Smooth muscle cell (in vitro differentiated cells): ENCODE results near the gene ZNF43. TPM values are rescaled to one million over a fixed set of nuclear protein-coding genes. Genes with fewer than 3 reads are reported as not detected.
A peak's percentile ranks its signal among the peaks of the same experiment; 100 is the strongest.
"Not testable (repeated sequence)": the region's sequence is repeated elsewhere in the genome, so short reads cannot be mapped to it uniquely, and the experiment has no call there.

Source experiments
- DNase-seq: peaks from one replicate; lab custom pipeline; 2025; ENCODE audit not compliant: unreplicated experiment; lab: John Stamatoyannopoulos, UW
- H2AFZ ChIP-seq: fragments of 200-600 bp; sonication (generic); 2 replicates; pipeline ENCODE4 v1.6.0; 2016; ENCODE audit warnings: antibody characterized with exemption, low read depth, mild to moderate bottlenecking
- H3F3A ChIP-seq: fragments of 200-600 bp; sonication (generic); 2 replicates; pipeline ENCODE4 v1.6.0; 2017; ENCODE audit warnings: antibody characterized with exemption, low read depth
- H3K27ac ChIP-seq: fragments of 200-600 bp; sonication (generic); 2 replicates; pipeline ENCODE4 v1.5.1; 2016; ENCODE audit warnings: low read depth, mild to moderate bottlenecking
- H3K27me3 ChIP-seq: fragments of 200-600 bp; sonication (generic); 2 replicates; pipeline ENCODE4 v1.6.1; 2016; ENCODE audit warnings: low read depth, mild to moderate bottlenecking
- H3K36me3 ChIP-seq: fragments of 200-600 bp; sonication (generic); 2 replicates; pipeline ENCODE4 v1.5.1; 2016; ENCODE audit warnings: low read depth
- H3K4me1 ChIP-seq: fragments of 200-600 bp; sonication (generic); 2 replicates; pipeline ENCODE4 v1.5.1; 2016; ENCODE audit warnings: low read depth
- H3K4me2 ChIP-seq: fragments of 200-600 bp; sonication (generic); 2 replicates; pipeline ENCODE4 v1.6.0; 2016; ENCODE audit warnings: mild to moderate bottlenecking
- H3K4me3 ChIP-seq: fragments of 200-600 bp; sonication (generic); 2 replicates; pipeline ENCODE4 v1.5.1; 2016; ENCODE audit warnings: mild to moderate bottlenecking
- H3K79me2 ChIP-seq: fragments of 200-600 bp; sonication (generic); 2 replicates; pipeline ENCODE4 v1.6.0; 2016; ENCODE audit warnings: low read depth, mild to moderate bottlenecking
- H3K9ac ChIP-seq: fragments of 200-600 bp; sonication (generic); 2 replicates; pipeline ENCODE4 v1.6.0; 2016; ENCODE audit warnings: low read depth
- H3K9me3 ChIP-seq: fragments of 200-600 bp; sonication (generic); replicated peaks from 2 replicates; pipeline ENCODE4 v1.5.1; 2016; ENCODE audit warnings: low read depth
- H4K20me1 ChIP-seq: fragments of 200-600 bp; sonication (generic); 2 replicates; pipeline ENCODE4 v1.6.0; 2016; ENCODE audit warnings: low read depth
- WGBS: methylation state at CpG from one replicate; pipeline ENCODE4 v1.1.7; 2016; ENCODE audit warnings: low lambda C conversion rate; 5-methylcytosine and 5-hydroxymethylcytosine counted together
- polyA plus RNA-seq: library from polyadenylated mRNA; unstranded; fragments of >200 nt; fragmentation: Nextera tagmentation; extraction: Ambion mirVana; gene quantifications from 2 replicates; pipeline ENCODE4 v1.2.1, GENCODE V29; 2016
- total RNA-seq: library from RNA; depleted of rRNA; stranded (reverse); fragments of >200 nt; gene quantifications from 2 replicates; pipeline ENCODE4 v1.2.3, GENCODE V29; 2014
- TF ChIP-seq, protein P1 (sequence below): fragments of 200-600 bp; sonication (generic); IDR thresholded peaks from 2 replicates; pipeline ENCODE4 v1.5.1; 2017; ENCODE audit warnings: borderline replicate concordance, mild to moderate bottlenecking, antibody characterized with exemption; ENCODE audit not compliant: insufficient read depth, poor library complexity, severe bottlenecking

ZNF43 gene
- total and polyA plus RNA-seq, 2 experiments from 2014 or later, result 5.1 to 19.5 TPM

DNA sequence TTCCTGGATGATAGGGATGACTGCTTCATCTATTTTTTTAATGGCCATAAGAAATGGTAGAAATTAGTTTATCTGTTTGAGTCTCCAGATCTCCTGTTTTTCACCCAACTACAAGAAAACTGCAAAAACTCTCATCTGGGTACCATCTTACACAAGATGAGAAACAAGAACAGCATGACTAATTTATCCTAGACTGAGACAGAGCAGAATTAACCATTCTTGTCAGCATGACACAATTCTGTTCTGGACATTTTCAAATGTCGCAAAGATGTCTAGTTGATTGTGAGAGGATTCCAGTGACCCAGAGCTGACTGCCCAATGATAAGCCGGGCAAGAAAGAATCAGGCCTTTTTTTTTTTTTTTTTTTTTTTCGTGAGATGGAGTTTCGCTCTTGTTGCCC, 12.8 kb downstream of the ZNF43 start:
- Histone ChIP-seq H3K4me3 (no peak overlapping the region), H3K36me3 (peaks cover 37% of the 10 kb centered on the region), H3K27me3 (no peaks in the 10 kb centered on the region), H3K27ac (no peak overlapping the region), H2AFZ (no peak overlapping the region), H3K9me3 (peaks cover 19% of the 10 kb centered on the region), H3F3A (no peaks in the 10 kb centered on the region), H3K4me1 (no peaks in the 10 kb centered on the region), H4K20me1 (no peaks in the 10 kb centered on the region), H3K79me2 (peaks cover 77% of the 10 kb centered on the region), H3K9ac (no peak overlapping the region), H3K4me2 (no peak overlapping the region)
- TF ChIP-seq, protein P1, sequence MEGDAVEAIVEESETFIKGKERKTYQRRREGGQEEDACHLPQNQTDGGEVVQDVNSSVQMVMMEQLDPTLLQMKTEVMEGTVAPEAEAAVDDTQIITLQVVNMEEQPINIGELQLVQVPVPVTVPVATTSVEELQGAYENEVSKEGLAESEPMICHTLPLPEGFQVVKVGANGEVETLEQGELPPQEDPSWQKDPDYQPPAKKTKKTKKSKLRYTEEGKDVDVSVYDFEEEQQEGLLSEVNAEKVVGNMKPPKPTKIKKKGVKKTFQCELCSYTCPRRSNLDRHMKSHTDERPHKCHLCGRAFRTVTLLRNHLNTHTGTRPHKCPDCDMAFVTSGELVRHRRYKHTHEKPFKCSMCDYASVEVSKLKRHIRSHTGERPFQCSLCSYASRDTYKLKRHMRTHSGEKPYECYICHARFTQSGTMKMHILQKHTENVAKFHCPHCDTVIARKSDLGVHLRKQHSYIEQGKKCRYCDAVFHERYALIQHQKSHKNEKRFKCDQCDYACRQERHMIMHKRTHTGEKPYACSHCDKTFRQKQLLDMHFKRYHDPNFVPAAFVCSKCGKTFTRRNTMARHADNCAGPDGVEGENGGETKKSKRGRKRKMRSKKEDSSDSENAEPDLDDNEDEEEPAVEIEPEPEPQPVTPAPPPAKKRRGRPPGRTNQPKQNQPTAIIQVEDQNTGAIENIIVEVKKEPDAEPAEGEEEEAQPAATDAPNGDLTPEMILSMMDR, result no peak
- 69% methylated on average over 4 of the region's 4 CpGs for WGBS
- DNase-seq, result no peak

DNA sequence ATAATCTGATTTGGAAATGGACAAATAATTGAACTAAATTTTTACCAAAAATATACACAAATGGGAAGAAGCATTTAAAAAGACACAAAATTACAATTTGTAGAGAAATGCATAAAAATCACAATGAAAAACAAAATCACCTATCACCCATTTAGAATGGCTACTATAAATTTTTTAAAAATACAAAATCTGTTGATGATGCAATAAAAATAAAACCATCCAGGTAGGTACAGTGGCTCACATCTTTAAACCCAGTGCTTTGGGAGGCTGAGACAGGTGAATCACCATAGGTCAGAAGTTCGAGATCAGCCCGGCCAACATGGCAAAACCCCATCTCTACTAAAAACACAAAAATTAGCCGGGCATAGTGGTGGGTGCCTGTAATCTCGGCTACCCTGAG, 23.5 kb downstream of the ZNF43 start:
- DNase-seq, result no peak
- no peaks in the 10 kb centered on the region for H3K4me1 ChIP-seq
- H3K9ac ChIP-seq, result no peak overlapping the region
- peak overlapping the region; percentile 26 for H3K4me3 ChIP-seq
- no peak overlapping the region for H3K27ac ChIP-seq
- H2AFZ ChIP-seq, result no peak overlapping the region
- H4K20me1 ChIP-seq, result no peaks in the 10 kb centered on the region
- H3K79me2 ChIP-seq, result peaks cover 8% of the 10 kb centered on the region
- TF ChIP-seq, protein P1, result no peak
- H3K27me3 ChIP-seq, result no peaks in the 10 kb centered on the region
- no peaks in the 10 kb centered on the region for H3F3A ChIP-seq
- peaks cover 91% of the 10 kb centered on the region for H3K36me3 ChIP-seq
- WGBS, result 96% methylated on average over 4 of the region's 4 CpGs
- no peak overlapping the region for H3K4me2 ChIP-seq
- H3K9me3 ChIP-seq, result peaks cover 93% of the 10 kb centered on the region

- H3F3A ChIP-seq, H3K79me2 ChIP-seq, DNase-seq, H3K4me1 ChIP-seq, H3K9ac ChIP-seq, H3K27ac ChIP-seq, H4K20me1 ChIP-seq, H3K27me3 ChIP-seq, H3K4me2 ChIP-seq, H2AFZ ChIP-seq: not testable (repeated sequence)
- Histone ChIP-seq H3K36me3 (peaks cover 68% of the 10 kb centered on the region), H3K4me3 (peak overlapping the region; percentile 21), H3K9me3 (peaks cover 79% of the 10 kb centered on the region)
- WGBS, result 99% methylated on average over 3 of the region's 3 CpGs
Measured at GRCh38 chr19:21808400-21809000, 27.5 kb downstream of the ZNF43 start.

GRCh38 chr19:21789466-21790085, 46.4 kb downstream of the ZNF43 start:
- Histone ChIP-seq H3K27ac (no peak overlapping the region), H4K20me1 (no peaks in the 10 kb centered on the region), H3K36me3 (no peaks in the 10 kb centered on the region), H3F3A (no peaks in the 10 kb centered on the region), H3K9me3 (no peaks in the 10 kb centered on the region), H3K9ac (no peak overlapping the region), H3K4me1 (no peaks in the 10 kb centered on the region), H2AFZ (no peak overlapping the region), H3K79me2 (no peaks in the 10 kb centered on the region), H3K4me2 (no peak overlapping the region), H3K27me3 (no peaks in the 10 kb centered on the region), H3K4me3 (no peak overlapping the region)
- TF ChIP-seq, protein P1, result no peak
- WGBS, result 87% methylated on average over 5 of the region's 5 CpGs
- no peak for DNase-seq
